GM23338 (cell line): Measurements from ENCODE around the gene SACM1L.

Source experiments
- CTCF ChIP-seq, 2 experiments: fragments of 200-600 bp in 1 of 2; sonication (generic) in 1 of 2; conservative IDR thresholded peaks; 2 replicates each; pipeline versions ENCODE4 v1.5.1 to v1.6.1; 2016 to 2017; ENCODE audit warnings: antibody characterized with exemption in 2 of 2, low read depth in 2 of 2, mild to moderate bottlenecking in 2 of 2, moderate library complexity in 1 of 2
- POLR2AphosphoS5 ChIP-seq: IDR thresholded peaks from 2 replicates; pipeline ENCODE4 v1.6.1; 2016; ENCODE audit warnings: antibody characterized with exemption, low read depth

GRCh38 chr3:45783667-45784066 lies 94.5 kb downstream of the SACM1L start:
- TF ChIP-seq CTCF (conservative IDR thresholded peaks at IDR 0.05; ENCODE audit: low read depth in 2 of 2): peak in 1 of 2 experiments; percentile 44; a peak in 2 of 4 replicates
- TF ChIP-seq POLR2AphosphoS5: no peak
